Measurements from ENCODE around the gene ABI3BP. TPM values are rescaled to one million over a fixed set of nuclear protein-coding genes. Genes with fewer than 3 reads are reported as not detected.
"Not testable (repeated sequence)": the region's sequence is repeated elsewhere in the genome, so short reads cannot be mapped to it uniquely, and the experiment has no call there.

The ABI3BP gene
- total RNA-seq, 1 donor from 2014 or later, result 2.2 TPM

GRCh38 chr3:100947119-100947518, 46.1 kb downstream of the ABI3BP start:
- peaks cover 19% of the 10 kb centered on the region for H3K27me3 Mint-ChIP-seq (ENCODE audit: low read depth)
- no peaks in the 10 kb centered on the region for H3K9me3 Mint-ChIP-seq
- H3K4me1 Mint-ChIP-seq, result no peaks in the 10 kb centered on the region
- H3K36me3 Mint-ChIP-seq, result no peaks in the 10 kb centered on the region
- no peak for DNase-seq (ENCODE audit: low spot score in 2 of 2, unreplicated experiment in 2 of 2)
- H3K27ac Mint-ChIP-seq, result no peak overlapping the region
- no peak overlapping the region for H3K4me3 Mint-ChIP-seq
- no peak for TF ChIP-seq CTCF (IDR thresholded peaks at IDR 0.05; ENCODE audit: unreplicated experiment)

GRCh38 chr3:100946096-100946495, 47.1 kb downstream of the ABI3BP start:
- not testable (repeated sequence) for H3K27ac Mint-ChIP-seq; H3K36me3 Mint-ChIP-seq; DNase-seq (ENCODE audit: low spot score in 2 of 2, unreplicated experiment in 2 of 2); H3K4me1 Mint-ChIP-seq; H3K4me3 Mint-ChIP-seq; H3K9me3 Mint-ChIP-seq
- peaks cover 13% of the 10 kb centered on the region for H3K27me3 Mint-ChIP-seq (ENCODE audit: low read depth)

DNA sequence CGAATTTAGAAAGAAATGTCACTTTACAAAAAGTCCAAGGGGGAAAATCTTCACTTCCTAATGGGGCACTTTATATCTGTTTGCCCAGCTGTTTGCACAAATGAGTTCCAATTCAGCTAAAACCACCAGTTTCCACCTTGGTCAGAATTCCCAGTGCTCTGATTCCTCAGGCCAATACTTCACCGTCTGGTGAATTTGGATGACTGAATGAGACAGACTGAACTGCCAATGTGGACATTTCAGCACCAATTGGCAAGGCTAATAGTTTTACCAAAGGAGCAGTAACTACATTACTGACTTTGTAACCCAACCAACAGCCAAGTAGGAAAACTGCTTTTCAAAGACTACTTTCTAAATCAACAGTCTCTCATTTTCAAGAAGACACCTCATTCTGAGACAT, 51.8 kb downstream of the ABI3BP start:
- Mint-ChIP-seq H3K4me3 (no peak overlapping the region), H3K4me1 (no peaks in the 10 kb centered on the region), H3K36me3 (no peaks in the 10 kb centered on the region), H3K27me3 (ENCODE audit: low read depth) (peaks cover 17% of the 10 kb centered on the region), H3K9me3 (no peaks in the 10 kb centered on the region), H3K27ac (no peak overlapping the region)
- TF ChIP-seq CTCF (IDR thresholded peaks at IDR 0.05; ENCODE audit: unreplicated experiment), result no peak
- no peak for DNase-seq (ENCODE audit: low spot score in 2 of 2, unreplicated experiment in 2 of 2)

DNA sequence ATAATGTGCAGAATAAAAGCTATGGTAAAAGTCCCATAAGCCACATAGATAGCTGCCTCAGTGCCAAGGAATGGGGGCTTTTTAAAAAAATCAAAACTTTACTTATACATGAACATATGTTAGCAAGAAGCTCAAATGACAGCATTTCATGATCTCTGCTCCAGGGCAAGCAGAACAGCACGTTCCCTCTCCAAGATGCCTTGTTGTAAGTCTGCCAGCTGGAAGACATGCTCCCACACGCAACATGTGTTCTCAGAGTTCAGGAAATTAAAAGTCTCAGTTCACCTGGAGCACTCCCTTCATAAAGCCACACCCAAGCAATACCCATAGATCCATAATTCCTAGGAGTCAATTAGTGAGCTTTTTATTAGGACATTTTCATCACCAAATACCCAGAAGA, 52.2 kb downstream of the ABI3BP start:
- H3K36me3 Mint-ChIP-seq, result no peaks in the 10 kb centered on the region
- no peak for TF ChIP-seq CTCF (IDR thresholded peaks at IDR 0.05; ENCODE audit: unreplicated experiment)
- no peaks in the 10 kb centered on the region for H3K4me1 Mint-ChIP-seq
- no peak overlapping the region for H3K4me3 Mint-ChIP-seq
- no peaks in the 10 kb centered on the region for H3K9me3 Mint-ChIP-seq
- DNase-seq (ENCODE audit: low spot score in 2 of 2, unreplicated experiment in 2 of 2), result no peak
- H3K27me3 Mint-ChIP-seq (ENCODE audit: low read depth), result peaks cover 20% of the 10 kb centered on the region
- H3K27ac Mint-ChIP-seq, result no peak overlapping the region

DNA sequence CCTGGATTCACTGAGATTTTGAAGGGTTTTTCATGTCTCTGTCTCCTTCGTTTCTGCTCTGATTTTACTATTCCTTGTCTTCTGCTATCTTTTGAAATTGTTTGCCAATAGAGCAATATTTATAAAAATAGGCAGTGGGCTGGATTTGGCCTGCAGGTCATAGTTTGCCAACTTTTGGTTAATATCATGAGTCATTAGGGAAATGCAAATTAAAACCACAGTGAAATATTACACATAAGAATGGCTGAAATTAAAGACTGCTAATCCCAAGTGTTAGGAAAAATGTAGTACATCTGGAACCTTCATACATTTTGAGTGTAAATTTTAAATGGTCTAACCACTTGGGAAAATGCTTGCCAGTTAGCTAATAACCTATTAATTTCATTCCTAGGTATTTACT, 56.3 kb downstream of the ABI3BP start:
- no peak overlapping the region for H3K4me3 Mint-ChIP-seq
- H3K36me3 Mint-ChIP-seq, result no peaks in the 10 kb centered on the region
- peaks cover 5% of the 10 kb centered on the region for H3K9me3 Mint-ChIP-seq
- peaks cover 26% of the 10 kb centered on the region for H3K27me3 Mint-ChIP-seq (ENCODE audit: low read depth)
- TF ChIP-seq CTCF (IDR thresholded peaks at IDR 0.05; ENCODE audit: unreplicated experiment), result no peak
- H3K27ac Mint-ChIP-seq, result no peak overlapping the region
- no peaks in the 10 kb centered on the region for H3K4me1 Mint-ChIP-seq
- no peak for DNase-seq (ENCODE audit: low spot score in 2 of 2, unreplicated experiment in 2 of 2)

DNA sequence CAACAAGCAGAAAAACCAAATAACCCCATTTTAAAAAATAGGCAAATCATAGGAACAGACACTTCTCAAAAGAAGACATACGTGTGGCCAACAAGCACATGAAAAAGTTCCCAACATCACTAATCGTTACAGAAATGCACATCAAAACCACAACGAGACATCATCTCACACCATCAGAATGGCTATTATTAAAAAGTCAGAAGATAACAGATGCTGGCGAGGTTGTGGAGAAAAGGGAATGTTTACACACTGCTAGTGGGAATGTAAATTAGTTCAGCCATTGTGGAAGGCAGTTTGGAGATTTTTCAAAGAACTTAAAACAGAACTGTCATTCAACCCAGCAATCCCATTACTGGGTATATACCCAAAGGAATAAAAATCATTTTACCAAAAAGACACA, 60.7 kb downstream of the ABI3BP start:
- Mint-ChIP-seq H3K4me3 (no peak overlapping the region), H3K27ac (no peak overlapping the region), H3K36me3 (no peaks in the 10 kb centered on the region), H3K27me3 (ENCODE audit: low read depth) (peaks cover 20% of the 10 kb centered on the region), H3K4me1 (no peaks in the 10 kb centered on the region), H3K9me3 (peaks cover 5% of the 10 kb centered on the region)
- no peak for DNase-seq (ENCODE audit: low spot score in 2 of 2, unreplicated experiment in 2 of 2)
- TF ChIP-seq CTCF (IDR thresholded peaks at IDR 0.05; ENCODE audit: unreplicated experiment), result no peak

Measured in mesothelial cell of epicardium (in vitro differentiated cells).